ENCODE data around the gene LCE3B. TPM values are rescaled to one million over a fixed set of nuclear protein-coding genes. Genes with fewer than 3 reads are reported as not detected.

LCE3B gene
- total and polyA plus RNA-seq, 10 of the 15 experiments (the other 5 are each of a cell fraction or from before 2014, with no cell fraction given): not detected

- H3K4me2 ChIP-seq (ENCODE audit: control insufficient read depth, insufficient read depth): no peak overlapping the region
- CTCF ChIA-PET: interaction anchor here (1.8 kb wide), 1 partner anchor 42 kb away, joined by 4 read pairs; no protein-coding TSS in a partner anchor
Observed at GRCh38 chr1:152577168-152577567, 36.4 kb upstream of the LCE3B start.

More at GRCh38 chr1:152577168-152577567, 36.4 kb upstream of the LCE3B start:
- ChIA-PET POLR2A (no interaction called here), SMC1A (ENCODE audit: uncharacterized antibody, unreplicated experiment) (no interaction called here), RAD21 (ENCODE audit: unreplicated experiment) (no interaction called here)
- intact Hi-C loops (cut with micrococcal nuclease; ENCODE audit: unreplicated experiment) (no loop called here), in situ Hi-C loops (cut with MboI) (no loop called here)
- TF ChIP-seq BACH1 (IDR thresholded peaks at IDR 0.05; ENCODE audit: borderline replicate concordance) (no peak), MEF2A (IDR thresholded peaks at IDR 0.05; ENCODE audit: insufficient read depth, low read depth, low read length) (0 out of 2 replicates have a peak, but pooled peaks have one; percentile 13), EED (IDR thresholded peaks at IDR 0.05; ENCODE audit: low read depth) (peak; percentile 34; the same call in 1 of the 2 replicates), PAX5 (IDR thresholded peaks at IDR 0.05; ENCODE audit: borderline replicate concordance, low read depth, low read length) (peak; percentile 80; the same call in 1 of the 2 replicates), ATF2 (IDR thresholded peaks at IDR 0.05; ENCODE audit: low read length) (peak; percentile 47; the same call in 1 of the 2 replicates), JUNB (IDR thresholded peaks at IDR 0.05) (peak; percentile 84), IRF4 (IDR thresholded peaks at IDR 0.05; ENCODE audit: low read depth, low read length) (peak; percentile 90), CBX5 (IDR thresholded peaks at IDR 0.05; ENCODE audit: low read depth) (no peak), BCLAF1 (IDR thresholded peaks at IDR 0.05) (no peak), NFIC (IDR thresholded peaks at IDR 0.05; ENCODE audit: low read depth, low read length) (0 out of 2 replicates have a peak, but pooled peaks have one; percentile 20), MEF2B (IDR thresholded peaks at IDR 0.05; ENCODE audit: partially characterized antibody, poor library complexity, severe bottlenecking) (peak; percentile 33), ASH2L (IDR thresholded peaks at IDR 0.05; ENCODE audit: borderline replicate concordance, low read depth) (no peak), BCL11A (IDR thresholded peaks at IDR 0.05; ENCODE audit: low read depth, low read length) (peak; percentile 48; the same call in 1 of the 2 replicates), RUNX3 (IDR thresholded peaks at IDR 0.05; ENCODE audit: low read length) (peak; percentile 85), GABPA (IDR thresholded peaks at IDR 0.05; ENCODE audit: low read depth) (0 out of 2 replicates have a peak, but pooled peaks have one; percentile 18), ZNF217 (IDR thresholded peaks at IDR 0.05) (no peak), SP1 (IDR thresholded peaks at IDR 0.05; ENCODE audit: low read depth, low read length) (no peak)
- H3K27me3 ChIP-seq (replicated peaks in 1 of 2; ENCODE audit: control insufficient read depth in 2 of 2, insufficient read depth in 2 of 2, low read length in 1 of 2): peaks cover 0 to 1% of the 10 kb centered on the region in 2 experiments; a peak in 1 of 4 replicates
- no peak overlapping the region for H2AFZ ChIP-seq (ENCODE audit: control insufficient read depth, low read depth, low read length)
- no peaks in the 10 kb centered on the region; the same call in 2 of the 3 replicates for H3K9me3 ChIP-seq (replicated peaks; ENCODE audit: control insufficient read depth, insufficient read depth, low read length)
- H3K4me1 ChIP-seq (ENCODE audit: control insufficient read depth, insufficient read depth, low read length): peaks cover 5% of the 10 kb centered on the region; the same call in 1 of the 2 replicates
- ATAC-seq: peak; percentile 71
- H4K20me1 ChIP-seq (ENCODE audit: control insufficient read depth, insufficient read depth): no peaks in the 10 kb centered on the region
- peak; percentile 38 for FAIRE-seq
- BruUV-seq (replicated peaks): no TSS peak
- no peaks in the 10 kb centered on the region for H3K79me2 ChIP-seq (ENCODE audit: control insufficient read depth, insufficient read depth, low read length)
- no peaks in the 10 kb centered on the region for H3K36me3 ChIP-seq (ENCODE audit: control insufficient read depth in 2 of 2, insufficient read depth in 2 of 2, low read length in 1 of 2)
- no peak overlapping the region for H3K27ac ChIP-seq (ENCODE audit: control insufficient read depth, insufficient read depth)
- no peak overlapping the region for H3K9ac ChIP-seq (ENCODE audit: control insufficient read depth, insufficient read depth, low read length)
- peak; percentile 19 for DNase-seq (ENCODE audit: low read depth, low spot score)
- 3% methylated on average over 2 of the region's 2 CpGs for WGBS (ENCODE audit: insufficient coverage, insufficient replicate concordance, low lambda C conversion rate, missing lambda C conversion rate)
- no peak overlapping the region for H3K4me3 ChIP-seq

Measured in GM12878 (cell line).